Adipocyte (in vitro differentiated cells): ENCODE results near the gene MRPL38.

Source experiments
- DNase-seq: peaks from one replicate; pipeline ENCODE4 v3.0.0-alpha.2; 2015; ENCODE audit warnings: low read depth
- H3K27me3 ChIP-seq: replicated peaks from 2 replicates; pipeline ENCODE4 v1.7.0; 2013; ENCODE audit warnings: mild to moderate bottlenecking, low read length, moderate library complexity; ENCODE audit not compliant: control insufficient read depth, insufficient read depth
- H3K36me3 ChIP-seq: 2 replicates; pipeline ENCODE4 v1.7.0; 2013; ENCODE audit warnings: low read length, mild to moderate bottlenecking, moderate library complexity; ENCODE audit not compliant: control insufficient read depth, insufficient read depth, severe bottlenecking
- H3K4me1 ChIP-seq: 2 replicates; pipeline ENCODE4 v1.7.0; 2013; ENCODE audit warnings: mild to moderate bottlenecking, low read length, moderate library complexity; ENCODE audit not compliant: control insufficient read depth, insufficient read depth
- H3K4me3 ChIP-seq: 2 replicates; pipeline ENCODE4 v1.7.0; 2013; ENCODE audit warnings: mild to moderate bottlenecking, low read length, moderate library complexity
- H3K9ac ChIP-seq: 2 replicates; pipeline ENCODE4 v1.7.0; 2013; ENCODE audit warnings: mild to moderate bottlenecking, low read length, moderate library complexity
- H3K9me3 ChIP-seq: 2 replicates; pipeline ENCODE4 v1.7.0; 2013; ENCODE audit warnings: mild to moderate bottlenecking, low read length, moderate library complexity; ENCODE audit not compliant: control insufficient read depth

Gene MRPL38

DNA sequence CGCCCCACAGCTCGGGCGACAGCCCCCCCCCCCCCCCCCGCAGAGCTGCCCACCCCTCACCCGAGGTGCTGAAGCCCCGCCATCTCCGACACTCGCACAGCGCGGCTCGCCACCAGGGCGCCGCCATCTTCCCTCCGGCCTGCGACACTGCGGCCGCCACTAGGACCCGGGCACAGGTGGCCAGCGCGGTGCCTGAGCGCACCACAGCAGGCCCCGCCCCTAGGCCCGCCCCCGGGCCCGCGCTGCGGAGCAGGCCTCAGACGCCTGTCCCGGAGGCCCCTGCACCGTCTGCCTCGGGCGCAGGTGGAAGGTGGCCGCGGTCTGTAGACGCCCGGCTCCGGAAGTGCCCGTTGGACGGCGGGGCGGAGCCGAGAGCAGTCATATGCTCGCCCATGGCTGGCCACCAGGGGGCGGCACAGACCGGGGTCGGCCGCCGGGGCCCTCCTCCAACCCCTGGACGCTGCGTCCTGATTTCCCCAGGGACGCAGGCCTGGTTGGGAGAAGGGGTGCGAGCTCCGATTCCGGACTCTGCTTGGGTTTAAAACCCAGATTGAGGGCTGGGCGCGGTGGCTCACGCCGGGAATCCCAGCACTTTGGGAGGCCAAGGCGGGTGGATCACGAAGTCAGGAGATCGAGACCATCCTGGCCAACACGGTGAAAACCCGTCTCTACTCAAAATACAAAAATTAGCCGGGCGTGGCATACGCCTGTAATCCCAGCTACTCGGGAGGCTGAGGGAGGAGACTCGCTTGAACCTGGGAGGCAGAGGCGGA, at the start of gene MRPL38:
MRPL38 (minus strand) TSS at position 136 of the 773 bp plus-strand sequence; CDS start at position 127, 9 bp downstream.
- Histone ChIP-seq H3K9ac (peak within 1 kb of the TSS; percentile 91), H3K27me3 (no peaks in the 10 kb centered on the region), H3K9me3 (no peaks in the 10 kb centered on the region), H3K36me3 (peaks cover 19% of the 10 kb centered on the region), H3K4me3 (peak within 1 kb of the TSS; percentile 89), H3K4me1 (peaks cover 7% of the 10 kb centered on the region)
- peak; percentile 97 for DNase-seq

GRCh38 chr17:75950855-75951554, 46.3 kb upstream of the MRPL38 start:
- H3K36me3 ChIP-seq = peaks cover 93% of the 10 kb centered on the region
- H3K4me1 ChIP-seq = peaks cover 10% of the 10 kb centered on the region
- DNase-seq = peak; percentile 10

DNA sequence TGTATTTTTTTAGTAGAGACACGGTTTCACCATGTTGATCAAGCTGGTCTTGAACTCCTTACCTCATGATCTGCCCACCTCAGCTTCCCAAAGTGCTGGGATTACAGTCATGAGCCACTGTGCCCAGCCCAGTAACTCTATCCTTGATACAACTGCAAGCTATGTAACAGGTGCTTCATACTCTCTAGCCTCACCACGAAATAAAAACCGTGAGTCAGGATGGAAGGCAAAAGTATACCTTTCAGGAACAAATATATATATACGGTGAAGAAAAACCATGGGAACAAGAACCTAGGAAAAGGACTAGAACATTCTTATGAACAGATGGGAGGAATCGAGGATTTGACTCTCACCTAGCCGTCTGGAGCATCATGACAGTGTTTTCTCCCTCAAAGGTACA, 45.7 kb upstream of the MRPL38 start:
- Histone ChIP-seq H3K36me3 (peaks cover 93% of the 10 kb centered on the region), H3K4me3 (no peak overlapping the region), H3K9me3 (no peaks in the 10 kb centered on the region), H3K4me1 (peaks cover 10% of the 10 kb centered on the region), H3K27me3 (no peaks in the 10 kb centered on the region), H3K9ac (no peak overlapping the region)
- DNase-seq = no peak

More at GRCh38 chr17:75950855-75951554, 46.3 kb upstream of the MRPL38 start:
- Histone ChIP-seq H3K9ac (no peak overlapping the region), H3K9me3 (no peaks in the 10 kb centered on the region), H3K27me3 (no peaks in the 10 kb centered on the region), H3K4me3 (no peak overlapping the region)

DNA sequence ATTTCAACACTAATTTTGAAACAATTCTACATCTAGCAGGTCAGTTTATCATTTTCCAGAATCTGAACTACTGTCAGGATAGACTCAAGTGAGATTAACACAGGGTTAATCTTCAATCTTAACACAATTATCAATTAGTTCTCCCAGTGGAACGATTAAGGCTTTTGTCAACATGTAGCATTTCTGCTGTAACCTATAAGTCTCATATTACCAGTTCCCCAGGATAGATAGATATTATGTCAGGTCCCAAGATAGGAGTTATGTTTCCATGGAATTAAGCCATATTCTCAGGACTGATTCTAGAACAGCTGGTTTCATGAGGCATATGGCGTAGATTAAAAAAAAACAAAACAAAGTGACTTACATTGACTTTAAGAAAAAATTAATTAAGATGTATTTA, 40.5 kb upstream of the MRPL38 start:
- H3K4me3 ChIP-seq = no peak overlapping the region
- H3K27me3 ChIP-seq = no peaks in the 10 kb centered on the region

GRCh38 chr17:75943491-75943890, 38.8 kb upstream of the MRPL38 start:
- Histone ChIP-seq H3K4me1 (peaks cover 22% of the 10 kb centered on the region), H3K27me3 (no peaks in the 10 kb centered on the region), H3K4me3 (no peak overlapping the region), H3K36me3 (peaks cover 60% of the 10 kb centered on the region), H3K9ac (no peak overlapping the region), H3K9me3 (no peaks in the 10 kb centered on the region)
- DNase-seq = no peak

More for the DNA sequence above, 40.5 kb upstream of the MRPL38 start:
- no peak for DNase-seq
- Histone ChIP-seq H3K4me1 (peaks cover 22% of the 10 kb centered on the region), H3K9ac (peak overlapping the region; percentile 9), H3K36me3 (peaks cover 77% of the 10 kb centered on the region), H3K9me3 (no peaks in the 10 kb centered on the region)

GRCh38 chr17:75942473-75942872, 37.8 kb upstream of the MRPL38 start:
- no peaks in the 10 kb centered on the region for H3K27me3 ChIP-seq
- peaks cover 50% of the 10 kb centered on the region for H3K36me3 ChIP-seq
- peaks cover 22% of the 10 kb centered on the region for H3K4me1 ChIP-seq
- H3K9ac ChIP-seq = no peak overlapping the region
- H3K9me3 ChIP-seq = no peaks in the 10 kb centered on the region
- H3K4me3 ChIP-seq = no peak overlapping the region
- no peak for DNase-seq

DNA sequence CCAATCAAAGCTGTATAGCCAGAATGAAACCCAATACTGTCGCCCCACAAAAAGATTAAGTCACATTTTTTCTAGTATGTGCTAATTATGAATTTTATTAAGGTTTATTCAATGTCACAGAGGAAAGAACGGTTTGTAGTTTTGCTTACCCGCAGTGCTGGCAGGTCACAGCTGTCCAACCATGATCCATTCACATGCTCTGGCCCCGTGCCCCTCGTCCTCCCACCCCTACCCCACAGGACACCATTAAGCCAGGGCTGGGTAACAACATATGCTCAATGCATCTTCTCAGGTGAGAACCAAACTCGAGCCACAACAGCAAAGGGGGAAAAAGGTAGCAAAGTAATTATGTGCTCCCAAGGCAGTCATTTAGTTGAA, 36.7 kb upstream of the MRPL38 start:
- Histone ChIP-seq H3K9me3 (no peaks in the 10 kb centered on the region), H3K9ac (peak overlapping the region; percentile 86), H3K4me3 (peak overlapping the region; percentile 85), H3K4me1 (peaks cover 17% of the 10 kb centered on the region), H3K36me3 (peaks cover 40% of the 10 kb centered on the region), H3K27me3 (no peaks in the 10 kb centered on the region)
- no peak for DNase-seq

DNA sequence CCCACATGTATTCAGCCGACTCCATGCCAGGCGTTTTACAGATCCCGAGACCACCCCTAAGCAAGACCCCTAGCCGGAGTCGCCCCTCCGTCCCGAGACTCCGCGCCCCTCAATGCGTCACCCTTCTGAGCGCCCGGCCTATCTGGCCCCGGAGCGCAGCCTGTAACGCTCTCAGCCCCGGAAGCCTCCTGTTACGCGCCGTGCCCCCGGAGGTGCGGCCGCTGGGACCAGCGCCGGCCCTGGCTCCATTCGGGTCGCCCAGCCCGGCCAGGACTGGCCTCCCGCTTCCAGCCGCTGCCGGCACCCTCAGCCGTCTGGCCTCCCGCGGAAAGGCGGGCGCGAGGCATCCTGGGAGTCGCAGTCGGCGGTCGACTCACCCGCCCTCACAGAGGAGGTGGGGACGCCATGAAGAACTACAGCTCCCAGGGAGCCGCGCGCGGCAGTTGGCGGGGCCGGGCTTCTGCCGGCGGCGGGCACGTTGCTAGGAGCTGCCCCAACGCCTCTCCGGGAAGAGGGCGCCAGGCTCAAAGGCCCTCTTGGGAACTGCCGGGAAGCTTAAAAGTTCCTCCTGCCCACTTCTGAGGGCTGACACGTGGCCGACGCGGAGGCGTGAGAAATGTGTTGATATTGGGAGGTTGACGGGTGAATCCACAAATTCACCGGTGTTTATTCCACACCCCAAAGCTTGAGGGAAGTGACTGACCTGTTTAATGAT, 36.2 kb upstream of the MRPL38 start, which contains the start of gene FBF1:
FBF1 (minus strand) TSS at position 316 of the 715 bp plus-strand sequence. CDS start 2,893 bp downstream, outside the sequence.
- peaks cover 35% of the 10 kb centered on the region for H3K36me3 ChIP-seq
- no peaks in the 10 kb centered on the region for H3K9me3 ChIP-seq
- H3K9ac ChIP-seq = peak within 1 kb of the TSS; percentile 86
- H3K4me3 ChIP-seq = peak within 1 kb of the TSS; percentile 85
- DNase-seq = peak; percentile 98
- H3K27me3 ChIP-seq = no peaks in the 10 kb centered on the region
- H3K4me1 ChIP-seq = peaks cover 12% of the 10 kb centered on the region

- peaks cover 12% of the 10 kb centered on the region for H3K4me1 ChIP-seq
- H3K27me3 ChIP-seq = no peaks in the 10 kb centered on the region
- H3K9ac ChIP-seq = no peak overlapping the region
- H3K36me3 ChIP-seq = peaks cover 3% of the 10 kb centered on the region
- no peak for DNase-seq
- no peak overlapping the region for H3K4me3 ChIP-seq
- no peaks in the 10 kb centered on the region for H3K9me3 ChIP-seq
These were observed 33.0 kb upstream of the MRPL38 start for GRCh38 chr17:75937652-75938051.

DNA sequence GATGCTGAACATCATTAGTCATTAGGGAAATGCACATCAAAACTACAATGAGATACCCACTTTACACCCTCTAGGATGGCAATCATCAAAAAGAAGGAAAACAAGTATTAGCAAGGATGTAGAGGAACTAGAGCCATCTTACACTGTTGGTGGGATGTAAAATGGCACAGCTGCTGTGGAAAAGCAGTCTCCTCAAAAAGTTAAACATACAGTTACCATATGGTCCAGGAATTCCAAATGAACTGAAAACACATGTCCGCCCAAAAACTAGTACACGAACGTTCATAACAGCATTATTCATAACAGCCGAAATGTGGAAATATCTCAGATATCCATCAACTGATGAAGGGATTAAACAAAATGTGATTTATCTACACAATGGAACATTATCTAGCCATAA, 29.1 kb upstream of the MRPL38 start:
- Histone ChIP-seq H3K9ac (no peak overlapping the region), H3K4me3 (no peak overlapping the region), H3K9me3 (no peaks in the 10 kb centered on the region), H3K36me3 (no peaks in the 10 kb centered on the region), H3K4me1 (no peaks in the 10 kb centered on the region), H3K27me3 (no peaks in the 10 kb centered on the region)
- DNase-seq = no peak

GRCh38 chr17:75932852-75933251, 28.2 kb upstream of the MRPL38 start:
- DNase-seq = no peak
- H3K9me3 ChIP-seq = no peaks in the 10 kb centered on the region
- H3K27me3 ChIP-seq = no peaks in the 10 kb centered on the region
- no peak overlapping the region for H3K9ac ChIP-seq
- no peak overlapping the region for H3K4me3 ChIP-seq
- no peaks in the 10 kb centered on the region for H3K4me1 ChIP-seq
- no peaks in the 10 kb centered on the region for H3K36me3 ChIP-seq
